HG03469 (cell line): ENCODE measurements around the gene ZDHHC4.
A peak's percentile ranks its signal among the peaks of the same experiment; 100 is the strongest.

Source experiments
- ATAC-seq: cut with Tn5 transposase; IDR thresholded peaks from one replicate; pipeline ENCODE4 v1.9.1; 2021; ENCODE audit warnings: mild to moderate bottlenecking, moderate library complexity, moderate number of reproducible peaks; ENCODE audit not compliant: unreplicated experiment

ZDHHC4 gene

GRCh38 chr7:6577369-6578113, at the start of gene ZDHHC4:
ZDHHC4 (plus strand) TSS chr7:6577454; CDS start chr7:6580562, 3,108 bp downstream.
- ATAC-seq, result peak; percentile 90

- no peak for ATAC-seq
Observed at GRCh38 chr7:6528401-6529130, 48.7 kb upstream of the ZDHHC4 start.

- ATAC-seq, result no peak
Observed at GRCh38 chr7:6529643-6530042, 47.6 kb upstream of the ZDHHC4 start.

GRCh38 chr7:6530626-6531491, 46.4 kb upstream of the ZDHHC4 start:
- no peak for ATAC-seq

- no peak for ATAC-seq
Observed at GRCh38 chr7:6531492-6532279, 45.6 kb upstream of the ZDHHC4 start.

- no peak for ATAC-seq
Observed at GRCh38 chr7:6532516-6532915, 44.7 kb upstream of the ZDHHC4 start.

GRCh38 chr7:6533893-6534495, 43.3 kb upstream of the ZDHHC4 start:
- ATAC-seq, result no peak

GRCh38 chr7:6536262-6537260, 40.7 kb upstream of the ZDHHC4 start:
- no peak for ATAC-seq

- no peak for ATAC-seq
Observed at GRCh38 chr7:6542368-6542767, 34.9 kb upstream of the ZDHHC4 start.

- no peak for ATAC-seq
Observed at GRCh38 chr7:6545398-6546126, 31.7 kb upstream of the ZDHHC4 start.

GRCh38 chr7:6546498-6547251, 30.6 kb upstream of the ZDHHC4 start:
- ATAC-seq, result no peak

GRCh38 chr7:6547400-6547799, 29.9 kb upstream of the ZDHHC4 start:
- ATAC-seq, result no peak

GRCh38 chr7:6551016-6551511, 26.2 kb upstream of the ZDHHC4 start, which contains the start of gene GRID2IP:
GRID2IP (minus strand) TSS chr7:6551461; CDS start chr7:6551436, 25 bp downstream.
- ATAC-seq, result no peak

GRCh38 chr7:6553448-6554044, 23.7 kb upstream of the ZDHHC4 start:
- ATAC-seq, result no peak

- no peak for ATAC-seq
Observed at GRCh38 chr7:6554848-6555247, 22.4 kb upstream of the ZDHHC4 start.

- no peak for ATAC-seq
Observed at GRCh38 chr7:6556196-6556595, 21.1 kb upstream of the ZDHHC4 start.

- ATAC-seq, result no peak
Observed at GRCh38 chr7:6558837-6559236, 18.4 kb upstream of the ZDHHC4 start.
